Measurements from ENCODE around the gene KIFBP.

KIFBP gene

DNA sequence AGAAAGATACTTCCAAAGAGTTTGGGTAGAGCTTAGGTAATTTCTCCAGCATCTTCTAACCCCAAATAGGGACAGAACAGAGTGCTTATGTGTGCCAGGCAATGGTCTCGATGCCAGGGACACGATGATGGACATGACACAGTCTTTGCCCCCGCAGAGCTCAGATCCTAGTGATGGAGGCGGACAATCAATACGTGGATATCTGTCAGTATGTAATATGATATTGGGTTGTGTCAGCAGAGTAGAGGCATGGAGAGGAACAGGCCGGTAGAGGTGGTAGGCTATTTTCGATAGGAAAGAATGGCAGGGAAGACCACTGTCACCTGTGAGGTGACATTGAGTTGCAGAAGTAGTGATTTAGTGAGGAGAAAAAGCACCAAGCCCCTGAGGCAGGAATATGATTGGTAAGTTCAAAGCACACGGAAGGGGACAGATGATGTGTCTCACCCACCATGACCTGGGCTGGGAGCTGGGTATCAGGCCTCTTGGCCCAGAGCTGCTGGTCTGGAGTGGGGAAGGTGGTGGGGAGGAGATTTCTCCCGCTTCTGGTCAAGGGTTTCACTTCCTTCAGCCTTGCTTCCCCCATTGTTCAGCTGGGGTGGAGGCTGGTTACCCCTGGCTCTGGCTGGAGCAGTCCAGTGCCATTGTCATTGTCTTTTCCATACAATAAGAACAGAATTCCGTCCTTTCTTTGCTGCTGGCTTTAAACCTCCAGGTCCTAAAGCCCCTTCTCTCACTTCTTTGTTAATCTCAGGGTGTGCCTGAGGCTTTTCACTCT is 63.3 kb downstream of the KIFBP start:
- no peak for DNase-seq

DNA sequence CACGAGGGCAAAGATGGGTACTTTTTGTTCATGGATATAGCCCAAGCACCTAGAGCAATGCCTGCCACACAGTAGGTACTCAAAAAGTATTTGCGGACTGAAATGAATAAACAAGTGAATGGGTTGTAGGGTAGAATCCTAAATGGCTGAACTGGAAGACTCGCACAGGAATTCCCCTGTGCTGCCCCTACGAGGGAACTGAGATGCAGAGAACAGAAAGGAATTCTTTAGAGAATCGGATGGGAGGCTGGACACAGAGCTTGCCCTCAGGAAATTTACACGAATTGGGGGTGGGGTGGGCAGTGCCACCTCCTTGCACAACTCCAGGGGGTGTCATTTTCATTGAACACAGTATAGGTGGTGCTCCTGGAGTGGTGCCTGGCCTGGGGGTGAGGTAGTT is 64.1 kb downstream of the KIFBP start:
- DNase-seq: no peak

DNA sequence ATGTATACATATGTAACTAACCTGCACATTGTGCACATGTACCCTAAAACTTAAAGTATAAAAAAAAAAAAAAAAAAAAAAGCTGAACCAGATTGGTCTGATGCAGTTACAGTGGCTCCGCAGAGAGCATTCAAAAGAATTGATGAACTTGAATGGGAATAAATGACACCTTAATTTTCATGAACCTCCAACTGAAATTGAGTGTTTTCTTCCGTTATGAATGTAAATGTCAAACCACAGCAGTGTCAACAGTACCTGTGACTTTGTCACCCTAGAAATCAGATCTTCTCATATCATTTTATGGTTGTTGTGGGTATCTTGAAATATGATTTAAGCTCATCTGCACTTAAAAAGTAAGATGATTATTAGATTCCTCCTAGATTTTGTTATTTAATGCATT is 66.6 kb downstream of the KIFBP start:
- no peak for DNase-seq

DNA sequence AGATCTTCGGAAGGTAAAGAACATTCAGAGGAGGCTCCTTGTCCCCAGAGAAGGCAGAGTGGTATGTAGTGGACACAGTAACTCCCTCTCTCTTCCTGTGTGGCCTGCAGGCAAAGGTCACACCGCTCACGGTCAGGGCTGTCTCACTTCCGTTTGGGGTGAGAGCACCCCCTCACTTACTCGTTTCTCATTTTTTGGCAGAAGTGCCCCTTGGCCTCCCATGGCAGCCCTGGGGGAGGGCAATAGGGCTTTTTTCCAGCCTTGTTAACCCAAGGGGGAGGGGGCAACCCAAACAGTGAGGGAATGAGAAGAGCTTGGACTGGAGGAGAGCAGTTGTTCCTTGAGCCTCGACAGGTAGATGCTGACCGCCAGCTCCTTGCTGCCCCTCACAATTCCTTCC is 67.5 kb downstream of the KIFBP start:
- no peak for DNase-seq

DNA sequence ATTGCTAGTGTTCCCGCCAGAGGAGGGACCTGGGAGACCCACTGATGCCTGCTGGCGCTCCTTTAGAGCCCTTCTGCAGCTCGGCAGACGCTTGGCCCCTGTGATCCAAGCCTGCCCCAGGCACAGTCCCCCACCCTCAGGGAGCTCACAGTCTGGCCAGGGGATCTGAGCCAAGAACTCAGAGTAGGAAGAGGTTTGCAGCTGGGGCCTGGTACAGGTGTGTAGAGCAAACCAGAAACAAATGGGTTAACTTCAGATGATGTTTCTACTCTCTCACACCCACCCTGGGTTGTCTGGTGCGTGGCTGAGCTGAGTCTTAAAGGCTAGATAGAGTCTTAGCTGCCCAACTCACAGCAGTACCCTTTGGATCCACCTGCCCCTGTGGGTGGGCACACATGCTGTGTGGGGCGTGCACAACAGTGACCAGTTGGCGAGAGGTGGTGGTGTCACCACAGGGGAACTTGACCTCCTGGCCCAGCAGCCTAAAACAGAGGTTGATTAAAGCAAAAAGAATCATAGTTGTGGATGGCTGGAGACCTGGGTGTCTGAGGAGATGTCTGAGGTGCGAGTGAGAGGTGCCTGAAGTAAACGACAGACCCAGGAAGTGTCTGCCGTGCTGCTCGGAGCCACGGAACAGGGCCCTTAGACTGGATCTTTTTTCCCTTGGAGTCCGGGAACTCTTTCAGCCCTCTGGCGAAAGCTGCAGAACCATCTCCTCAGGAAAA is 68.1 kb downstream of the KIFBP start:
- no peak for DNase-seq

DNA sequence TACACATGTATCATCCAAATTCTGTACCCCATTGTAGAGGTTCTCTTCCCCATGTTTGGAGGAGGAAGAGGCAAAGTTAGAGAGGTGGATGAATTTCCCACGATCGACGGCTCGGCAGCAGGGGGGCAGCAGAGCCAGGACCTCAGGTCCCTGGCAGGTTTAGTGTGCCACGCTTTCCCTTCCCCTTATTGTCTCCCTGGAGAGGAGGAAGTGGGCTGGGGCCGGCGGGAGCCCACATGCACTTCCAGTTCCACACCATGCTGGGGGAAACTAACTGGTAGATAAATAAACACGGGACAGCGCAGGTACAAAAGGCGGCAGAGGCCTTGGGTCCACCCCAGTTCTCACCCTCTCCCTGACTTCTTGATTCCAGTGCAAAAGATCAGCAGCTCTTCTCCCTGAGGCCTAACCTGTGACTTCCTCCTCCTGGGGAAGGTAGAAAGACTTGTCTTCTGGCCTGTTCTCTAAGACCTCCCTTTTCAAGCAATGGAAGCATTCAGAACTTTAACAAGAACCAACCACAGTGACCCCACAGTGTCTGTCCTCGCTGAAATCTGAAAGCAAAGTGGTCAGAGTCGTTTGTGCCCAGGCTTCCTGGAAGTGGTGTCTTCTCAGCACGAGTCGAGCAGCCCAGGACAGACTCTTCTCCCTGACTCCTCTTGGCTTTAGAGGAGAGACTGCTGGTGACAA is 68.8 kb downstream of the KIFBP start:
- DNase-seq: no peak

DNA sequence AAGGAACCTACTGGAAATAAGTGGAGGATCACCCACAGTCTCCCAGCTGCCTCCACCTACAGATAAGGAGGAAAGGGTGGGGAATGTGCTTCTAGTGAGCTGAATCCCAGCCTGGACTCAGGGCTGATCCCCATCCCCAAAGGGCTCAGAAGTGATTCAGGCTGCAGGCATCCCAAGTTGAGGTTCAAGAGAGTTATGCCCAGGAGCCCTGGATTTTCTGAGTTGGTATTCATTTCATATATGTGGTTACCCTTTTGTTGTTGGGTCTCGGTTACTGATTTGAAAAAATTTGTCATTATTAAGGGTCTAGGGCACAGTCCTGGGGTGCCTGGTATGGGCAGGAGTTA is 69.3 kb downstream of the KIFBP start:
- DNase-seq: no peak

DNA sequence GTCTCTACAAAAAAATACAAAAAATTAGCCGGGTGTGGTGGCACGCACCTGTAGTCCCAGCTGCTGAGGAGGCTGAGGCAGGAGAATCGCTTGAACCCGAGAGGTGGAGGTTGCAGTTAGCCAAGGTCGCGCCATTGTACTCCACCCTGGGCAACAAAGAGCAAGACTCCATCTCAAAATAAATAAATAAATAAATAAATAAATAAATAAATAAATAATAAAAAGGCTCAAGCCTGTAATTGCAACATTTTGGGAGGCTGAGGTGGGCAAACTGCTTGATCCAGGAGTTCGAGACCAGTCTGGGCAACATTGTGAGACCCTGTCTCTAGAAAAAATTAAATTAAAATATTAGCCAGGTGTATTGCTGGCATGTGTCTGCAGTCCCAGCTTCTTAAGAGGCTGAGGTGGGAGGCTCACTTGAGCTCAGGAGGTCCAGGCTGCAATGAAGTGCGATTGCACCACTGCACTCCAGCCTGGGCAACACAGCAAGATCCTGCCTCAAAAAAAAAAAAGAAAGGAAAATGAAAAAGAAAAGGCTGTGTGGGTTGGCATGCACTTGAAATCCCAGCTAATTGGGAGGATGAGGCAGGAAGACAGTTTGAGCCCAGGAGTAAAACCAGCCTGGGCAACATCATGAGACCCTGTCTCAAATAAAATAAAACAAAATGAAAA is 71.7 kb downstream of the KIFBP start:
- no peak for DNase-seq

DNA sequence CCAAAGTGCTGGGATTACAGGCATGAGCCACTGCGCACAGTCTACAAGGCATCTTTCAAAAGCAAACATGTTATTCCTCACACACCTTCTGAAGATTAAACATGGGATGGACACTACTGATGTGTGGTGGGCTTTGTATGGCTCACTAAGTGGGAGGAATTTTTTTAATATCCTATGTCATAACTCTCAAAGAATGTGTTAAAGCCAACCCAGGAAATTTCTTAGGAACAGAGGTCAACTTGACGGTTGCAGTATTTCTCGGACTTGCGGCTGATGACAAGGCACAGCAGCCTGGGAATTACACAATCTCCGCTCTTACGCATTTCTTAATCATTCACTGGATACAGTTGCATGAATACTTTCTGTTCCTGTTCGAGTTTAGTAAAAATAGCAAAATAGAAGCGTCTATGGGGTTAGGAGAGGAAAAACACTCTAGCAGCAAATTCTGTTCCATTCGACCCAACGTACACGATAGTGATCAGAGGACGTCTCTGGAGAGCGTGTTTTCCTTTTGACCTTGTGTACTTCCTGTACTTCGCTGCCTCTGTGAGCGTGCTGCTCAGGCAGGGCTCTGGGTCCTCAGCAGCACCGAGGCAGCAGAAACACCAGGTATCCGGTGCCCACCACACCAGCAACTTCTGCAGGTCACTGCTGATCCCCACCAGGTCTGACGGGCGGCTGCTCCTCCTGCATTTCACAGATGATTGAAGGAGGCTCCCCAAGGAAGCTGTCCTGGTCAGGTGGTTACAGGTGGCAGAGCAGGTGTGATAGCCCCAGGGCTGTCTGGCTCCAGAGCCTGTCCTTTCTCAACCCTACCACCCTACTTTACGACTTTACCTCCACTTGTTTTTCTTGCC is 72.9 kb downstream of the KIFBP start:
- no peak for DNase-seq

DNA sequence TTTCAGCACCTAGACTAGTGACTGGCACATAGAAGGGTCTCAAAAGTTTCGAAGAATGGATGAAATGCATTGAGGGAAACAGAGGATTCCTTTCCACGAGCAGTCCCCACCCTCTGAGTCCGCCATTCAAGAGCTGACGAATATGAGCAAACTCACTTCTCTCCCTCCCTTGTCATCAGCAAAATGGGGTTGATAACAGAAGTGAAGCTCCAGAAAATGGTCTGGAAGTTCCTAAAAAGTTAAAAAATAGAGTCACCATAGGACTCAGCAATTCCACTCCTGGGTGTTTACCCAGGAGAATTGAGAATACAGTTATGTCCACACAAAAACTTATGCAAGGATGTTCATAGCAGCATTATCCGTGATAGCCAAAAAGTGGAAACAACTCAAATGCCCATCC is 74.3 kb downstream of the KIFBP start:
- no peak for DNase-seq

DNA sequence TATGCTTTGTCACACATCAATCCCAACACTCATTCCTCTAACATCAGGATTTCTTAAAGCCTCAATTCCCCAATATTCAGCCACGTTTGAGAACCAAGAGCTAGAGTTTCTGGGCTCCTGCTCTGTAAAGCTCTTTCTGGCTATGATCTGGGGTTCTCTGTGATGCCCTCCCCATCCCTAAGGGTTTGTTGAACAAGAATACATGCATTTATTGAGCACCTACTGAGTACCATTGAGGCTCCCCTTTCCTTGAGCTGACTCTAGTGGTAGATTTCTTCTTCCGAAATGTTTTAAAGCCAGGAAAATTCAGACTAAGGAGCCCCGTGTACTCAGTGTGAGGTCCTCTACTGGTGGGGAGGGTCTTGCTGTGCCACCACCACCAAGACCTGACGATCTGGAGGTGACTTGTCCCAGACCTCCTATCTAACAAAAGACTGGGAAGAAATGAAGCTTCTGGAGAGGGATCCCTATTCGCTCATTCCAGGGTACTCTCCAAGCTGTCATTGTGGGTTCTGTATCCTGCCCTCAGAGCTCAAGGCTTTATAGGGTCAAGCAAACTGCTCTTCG is 76.2 kb downstream of the KIFBP start:
- no peak for DNase-seq

DNA sequence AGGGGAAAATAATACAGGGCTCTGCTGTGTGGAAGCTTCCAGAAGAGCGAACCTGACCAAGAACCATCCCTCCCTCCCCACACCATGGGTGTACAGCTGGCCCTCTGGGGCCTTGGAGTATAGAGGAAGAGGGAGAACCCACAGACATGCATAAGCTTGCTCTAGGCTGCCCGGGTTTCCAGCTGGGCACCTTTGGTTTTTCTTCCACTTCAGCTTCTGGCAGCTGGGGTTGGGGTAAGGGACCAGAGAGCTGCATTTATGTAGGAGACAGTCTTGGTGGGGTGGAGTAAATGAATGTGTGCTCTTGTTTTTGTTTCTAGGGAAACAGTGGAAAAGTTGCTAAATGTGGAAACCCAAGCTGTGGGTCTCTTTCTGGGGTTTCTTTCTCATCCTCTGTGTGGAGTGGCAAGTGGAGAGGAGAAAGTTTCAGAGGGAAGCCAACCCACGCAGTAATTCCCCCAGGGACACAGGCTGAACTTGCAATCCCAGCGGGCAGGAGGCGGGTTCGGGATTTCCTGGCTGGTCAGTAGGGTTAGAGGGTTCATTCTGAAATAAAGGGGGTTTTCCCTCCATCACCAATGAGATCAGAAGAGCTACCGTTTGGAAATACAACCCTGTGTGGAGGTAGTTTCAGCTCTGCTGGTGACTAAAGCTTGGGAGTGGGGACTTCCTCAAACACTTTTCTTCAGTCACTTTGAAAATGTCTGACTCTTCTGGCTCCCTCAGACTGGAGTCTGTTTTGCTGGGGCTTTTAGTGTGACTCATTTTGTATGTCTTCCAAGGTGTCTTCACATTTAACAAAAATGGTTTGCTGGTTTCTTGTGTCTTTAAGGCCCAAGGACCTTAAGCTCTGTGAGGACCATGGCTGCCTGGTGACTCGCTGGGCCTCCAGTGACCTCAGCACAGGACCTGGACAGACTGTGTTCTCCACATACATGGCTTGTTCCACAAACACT is 77.1 kb downstream of the KIFBP start:
- DNase-seq: no peak

Data from NCI-H1105 treated with DMSO at 0.1 percent for 48 hours (cell line).